Mucosa of gallbladder (tissue), 1 donor: ENCODE measurements around the gene PARP2. TPM values are rescaled to one million over a fixed set of nuclear protein-coding genes. Genes with fewer than 3 reads are reported as not detected.
"Not testable (repeated sequence)": the region's sequence is repeated elsewhere in the genome, so short reads cannot be mapped to it uniquely, and the experiment has no call there.

ENCODE experiments used
- DNase-seq: peaks from one replicate; pipeline ENCODE4 v3.0.0-alpha.2; 2020; ENCODE audit warnings: low spot score
- total RNA-seq: library from RNA; stranded (reverse); gene quantifications from one replicate; pipeline ENCODE4 v1.2.1, GENCODE V29; 2021
- donor health status: DM: no; HTN: no; CAD: no.

PARP2 gene
- total RNA-seq, 1 donor from 2014 or later: 15.5 TPM

GRCh38 chr14:20345366-20345765 is 1.9 kb downstream of the PARP2 start:
- DNase-seq: no peak

GRCh38 chr14:20346713-20347112 is 3.3 kb downstream of the PARP2 start:
- no peak for DNase-seq

GRCh38 chr14:20347747-20348146 is 4.3 kb downstream of the PARP2 start:
- DNase-seq: no peak

- DNase-seq: no peak
Observed at GRCh38 chr14:20350282-20350681, 6.8 kb downstream of the PARP2 start.

- DNase-seq: no peak
Observed at GRCh38 chr14:20350860-20351259, 7.4 kb downstream of the PARP2 start.

GRCh38 chr14:20356422-20356821 is 13.0 kb downstream of the PARP2 start:
- no peak for DNase-seq

- not testable (repeated sequence) for DNase-seq
Observed at GRCh38 chr14:20358474-20358873, 15.0 kb downstream of the PARP2 start.

GRCh38 chr14:20365928-20366327 is 22.5 kb downstream of the PARP2 start:
- no peak for DNase-seq

- no peak for DNase-seq
Observed at GRCh38 chr14:20372796-20373195, 29.4 kb downstream of the PARP2 start.

GRCh38 chr14:20375471-20375870 is 32.0 kb downstream of the PARP2 start:
- DNase-seq: peak; percentile 59

GRCh38 chr14:20376071-20376588 is 32.7 kb downstream of the PARP2 start:
- peak; percentile 85 for DNase-seq

- DNase-seq: peak; percentile 52
Observed at GRCh38 chr14:20377171-20377570, 33.7 kb downstream of the PARP2 start.

- DNase-seq: peak; percentile 85
Observed at GRCh38 chr14:20379743-20380142, 36.3 kb downstream of the PARP2 start.

GRCh38 chr14:20380681-20381080 is 37.2 kb downstream of the PARP2 start:
- DNase-seq: no peak

GRCh38 chr14:20381341-20381740 is 37.9 kb downstream of the PARP2 start:
- no peak for DNase-seq

- DNase-seq: no peak
Observed at GRCh38 chr14:20382526-20382925, 39.1 kb downstream of the PARP2 start.

- DNase-seq: no peak
Observed at GRCh38 chr14:20383032-20383431, 39.6 kb downstream of the PARP2 start.

GRCh38 chr14:20383636-20384035 is 40.2 kb downstream of the PARP2 start:
- no peak for DNase-seq

GRCh38 chr14:20384321-20384720 is 40.9 kb downstream of the PARP2 start:
- DNase-seq: no peak

- no peak for DNase-seq
Observed at GRCh38 chr14:20384886-20385285, 41.5 kb downstream of the PARP2 start.

- DNase-seq: no peak
Observed at GRCh38 chr14:20386276-20386855, 42.9 kb downstream of the PARP2 start.

- no peak for DNase-seq
Observed at GRCh38 chr14:20387576-20387975, 44.1 kb downstream of the PARP2 start.

GRCh38 chr14:20388159-20388558 is 44.7 kb downstream of the PARP2 start:
- DNase-seq: no peak

GRCh38 chr14:20391505-20391904 is 48.1 kb downstream of the PARP2 start:
- DNase-seq: no peak
